GM20000 (cell line): ENCODE data around the gene LILRB2.
"Not testable (repeated sequence)": the region's sequence is repeated elsewhere in the genome, so short reads cannot be mapped to it uniquely, and the experiment has no call there.

Source experiments
- DNase-seq: peaks from one replicate; pipeline ENCODE4 v3.0.0; 2012; ENCODE audit warnings: low spot score
- CTCF ChIP-seq: IDR thresholded peaks from 2 replicates; pipeline ENCODE4 v1.5.1; 2012; ENCODE audit warnings: mild to moderate bottlenecking, control low read depth; ENCODE audit errors: extremely low read depth, missing control alignments

The LILRB2 gene

GRCh38 chr19:54230031-54230430 is 50.9 kb downstream of the LILRB2 start:
- TF ChIP-seq CTCF, result no peak
- no peak for DNase-seq

- DNase-seq, result no peak
- no peak for TF ChIP-seq CTCF
Measured at GRCh38 chr19:54229146-54229545, 51.8 kb downstream of the LILRB2 start.

GRCh38 chr19:54224619-54225018 is 56.3 kb downstream of the LILRB2 start:
- not testable (repeated sequence) for DNase-seq

GRCh38 chr19:54223937-54224281 is 57.0 kb downstream of the LILRB2 start:
- not testable (repeated sequence) for DNase-seq
